ENCODE data around the gene HSF5. TPM values are rescaled to one million over a fixed set of nuclear protein-coding genes. Genes with fewer than 3 reads are reported as not detected.

The HSF5 gene
- total and polyA plus RNA-seq, 2 of the 13 experiments (the other 11 are each of a cell fraction or from before 2014, with no cell fraction given), result not detected

- TF ChIP-seq GMEB1 (CRISPR knock-in tag; IDR thresholded peaks at IDR 0.05; ENCODE audit: borderline replicate concordance), result peak; percentile 81
- peak; percentile 40 for TF ChIP-seq NFYB (CRISPR knock-in tag; IDR thresholded peaks at IDR 0.05)
- peak; percentile 99 for TF ChIP-seq ZNF703 (CRISPR knock-in tag; IDR thresholded peaks at IDR 0.05; ENCODE audit: borderline replicate concordance)
- TF ChIP-seq ZNF777 (CRISPR knock-in tag; IDR thresholded peaks at IDR 0.05), result peak; percentile 69; the same call in 1 of the 2 replicates
- peak; percentile 97 for TF ChIP-seq ZNF124 (CRISPR knock-in tag; IDR thresholded peaks at IDR 0.05)
- peak; percentile 99 for TF ChIP-seq MEIS2 (CRISPR knock-in tag; IDR thresholded peaks at IDR 0.05)
- TF ChIP-seq ZNF614 (CRISPR knock-in tag; IDR thresholded peaks at IDR 0.05; ENCODE audit: borderline replicate concordance), result peak; percentile 98
- 0 out of 2 replicates have a peak, but pooled peaks have one; percentile 28 for TF ChIP-seq ZNF768 (CRISPR knock-in tag; IDR thresholded peaks at IDR 0.05)
- TF ChIP-seq FOXM1 (CRISPR knock-in tag; IDR thresholded peaks at IDR 0.05), result no peak
- peak; percentile 26 to 34; a peak in 2 of 4 replicates for TF ChIP-seq MAFK (conservative IDR thresholded peaks at IDR 0.05 in 1 of 2, IDR thresholded peaks at IDR 0.05 in 1 of 2; ENCODE audit: low read length in 2 of 2)
- TF ChIP-seq NFIB (CRISPR knock-in tag; IDR thresholded peaks at IDR 0.05; ENCODE audit: borderline replicate concordance), result peak; percentile 100
- TF ChIP-seq ZFX (CRISPR knock-in tag; IDR thresholded peaks at IDR 0.05; ENCODE audit: low read depth), result peak; percentile 73
- no peak for TF ChIP-seq GPN1 (CRISPR knock-in tag; IDR thresholded peaks at IDR 0.05; ENCODE audit: borderline replicate concordance)
- peak; percentile 78 for TF ChIP-seq ZC3H13 (CRISPR knock-in tag; IDR thresholded peaks at IDR 0.05)
- TF ChIP-seq SMAD3 (CRISPR knock-in tag; IDR thresholded peaks at IDR 0.05), result peak; percentile 100
- TF ChIP-seq TARDBP (CRISPR knock-in tag; IDR thresholded peaks at IDR 0.05), result peak; percentile 98
- peak; percentile 98 for TF ChIP-seq ARID3A (IDR thresholded peaks at IDR 0.05; ENCODE audit: low read depth, low read length)
- no peak for TF ChIP-seq SMYD3 (CRISPR knock-in tag; IDR thresholded peaks at IDR 0.05)
- TF ChIP-seq ZNF747 (CRISPR knock-in tag; IDR thresholded peaks at IDR 0.05; ENCODE audit: borderline replicate concordance), result peak; percentile 100
- no peak for TF ChIP-seq SRSF1 (optimal IDR thresholded peaks at IDR 0.05; ENCODE audit: low read depth, low read length)
- TF ChIP-seq SMC3 (IDR thresholded peaks at IDR 0.05; ENCODE audit: low read length), result peak; percentile 62
- TF ChIP-seq DNMT1 (CRISPR knock-in tag; IDR thresholded peaks at IDR 0.05), result 0 out of 2 replicates have a peak, but pooled peaks have one; percentile 58
- TF ChIP-seq SMARCC2 (IDR thresholded peaks at IDR 0.05), result peak; percentile 80; the same call in 1 of the 2 replicates
- no peak; the same call in 1 of the 2 replicates for TF ChIP-seq ZNF44 (CRISPR knock-in tag; IDR thresholded peaks at IDR 0.05)
- TF ChIP-seq MXD4 (CRISPR knock-in tag; IDR thresholded peaks at IDR 0.05), result peak; percentile 83
- TF ChIP-seq ZBTB2 (CRISPR knock-in tag; IDR thresholded peaks at IDR 0.05; ENCODE audit: low read depth), result peak; percentile 79; the same call in 1 of the 2 replicates
- no peak for TF ChIP-seq NFRKB (IDR thresholded peaks at IDR 0.05)
- peak; percentile 74; the same call in 1 of the 2 replicates for TF ChIP-seq SP140L (CRISPR knock-in tag; IDR thresholded peaks at IDR 0.05; ENCODE audit: borderline replicate concordance)
Measured at GRCh38 chr17:58391302-58391984, 96.8 kb downstream of the HSF5 start (continued).

All from HepG2 (cell line).